ENCODE measurements around the gene PANK1. TPM values are rescaled to one million over a fixed set of nuclear protein-coding genes. Genes with fewer than 3 reads are reported as not detected.
"Not testable (repeated sequence)": the region's sequence is repeated elsewhere in the genome, so short reads cannot be mapped to it uniquely, and the experiment has no call there.

PANK1 gene
- total RNA-seq, 4 donors from 2014 or later, result 2.0 to 5.0 (median 3.6) TPM

- Histone ChIP-seq H3K4me3 (no peak overlapping the region), H3K27me3 (no peaks in the 10 kb centered on the region), H3K9me3 (peaks cover 0 to 4% (median 2%) of the 10 kb centered on the region in 4 donors), H3K27ac (replicated peaks in 1 of 4) (no peak overlapping the region), H3K4me1 (peaks cover 7 to 19% (median 13%) of the 10 kb centered on the region in 4 donors), H3K36me3 (no peaks in the 10 kb centered on the region)
- no peak for TF ChIP-seq POLR2AphosphoS5 (IDR thresholded peaks at IDR 0.05)
- no peak for TF ChIP-seq EP300 (IDR thresholded peaks at IDR 0.05)
- TF ChIP-seq CTCF (IDR thresholded peaks at IDR 0.05), result no peak
- no peak for TF ChIP-seq POLR2A (IDR thresholded peaks at IDR 0.05; ENCODE audit: low read depth)
- DNase-seq (ENCODE audit: extremely low spot score), result no peak
- WGBS, result 78% methylated on average over 4 of the region's 4 CpGs
- intact Hi-C loops (cut with DNase I), result no loop called here
Observed at GRCh38 chr10:89625041-89625765, 19.8 kb downstream of the PANK1 start.

GRCh38 chr10:89624020-89624419, 21.0 kb downstream of the PANK1 start:
- H3K4me1 ChIP-seq, result peaks cover 3 to 8% (median 7%) of the 10 kb centered on the region in 4 donors
- no peak for DNase-seq (ENCODE audit: extremely low spot score)
- H3K4me3 ChIP-seq, result no peak overlapping the region
- intact Hi-C loops (cut with DNase I), result no loop called here
- H3K27ac ChIP-seq (replicated peaks in 1 of 4), result no peak overlapping the region
- TF ChIP-seq EP300 (IDR thresholded peaks at IDR 0.05) (no peak), CTCF (IDR thresholded peaks at IDR 0.05) (no peak), POLR2A (IDR thresholded peaks at IDR 0.05; ENCODE audit: low read depth) (no peak), POLR2AphosphoS5 (IDR thresholded peaks at IDR 0.05) (no peak)
- no peaks in the 10 kb centered on the region for H3K27me3 ChIP-seq
- no peaks in the 10 kb centered on the region for H3K36me3 ChIP-seq
- WGBS, result 75% methylated on average over 4 of the region's 4 CpGs
- peaks cover 0 to 4% (median 2%) of the 10 kb centered on the region in 4 donors for H3K9me3 ChIP-seq

GRCh38 chr10:89622151-89622550, 22.9 kb downstream of the PANK1 start:
- no peak for TF ChIP-seq POLR2A (IDR thresholded peaks at IDR 0.05; ENCODE audit: low read depth)
- TF ChIP-seq CTCF (IDR thresholded peaks at IDR 0.05), result no peak
- TF ChIP-seq EP300 (IDR thresholded peaks at IDR 0.05), result no peak
- TF ChIP-seq POLR2AphosphoS5 (IDR thresholded peaks at IDR 0.05), result no peak
- no peak for DNase-seq (ENCODE audit: extremely low spot score)
- Histone ChIP-seq H3K9me3 (peaks cover 0 to 4% (median 2%) of the 10 kb centered on the region in 4 donors), H3K4me3 (no peak overlapping the region), H3K4me1 (peaks cover 0 to 13% (median 5%) of the 10 kb centered on the region in 4 donors), H3K27ac (replicated peaks in 1 of 4) (no peak overlapping the region), H3K27me3 (no peaks in the 10 kb centered on the region), H3K36me3 (no peaks in the 10 kb centered on the region)
- intact Hi-C loops (cut with DNase I), result no loop called here

GRCh38 chr10:89621438-89621837, 23.6 kb downstream of the PANK1 start:
- WGBS, result 93% methylated on average over 3 of the region's 3 CpGs
- H3K36me3 ChIP-seq, result no peaks in the 10 kb centered on the region
- peaks cover 0 to 4% (median 2%) of the 10 kb centered on the region in 4 donors for H3K9me3 ChIP-seq
- DNase-seq (ENCODE audit: extremely low spot score), result no peak
- H3K27me3 ChIP-seq, result no peaks in the 10 kb centered on the region
- peaks cover 0 to 20% (median 0%) of the 10 kb centered on the region in 4 donors for H3K4me1 ChIP-seq
- H3K4me3 ChIP-seq, result no peak overlapping the region
- no peak overlapping the region for H3K27ac ChIP-seq (replicated peaks in 1 of 4)
- intact Hi-C loops (cut with DNase I), result no loop called here
- TF ChIP-seq CTCF (IDR thresholded peaks at IDR 0.05) (no peak), POLR2A (IDR thresholded peaks at IDR 0.05; ENCODE audit: low read depth) (no peak), EP300 (IDR thresholded peaks at IDR 0.05) (no peak), POLR2AphosphoS5 (IDR thresholded peaks at IDR 0.05) (no peak)

- H3K36me3 ChIP-seq; DNase-seq (ENCODE audit: extremely low spot score); H3K27ac ChIP-seq (replicated peaks in 1 of 4); intact Hi-C loops (cut with DNase I); H3K9me3 ChIP-seq; H3K27me3 ChIP-seq; H3K4me3 ChIP-seq: not testable (repeated sequence)
- peaks cover 0 to 20% (median 0%) of the 10 kb centered on the region in 4 donors for H3K4me1 ChIP-seq
- 76% methylated on average over 6 of the region's 6 CpGs for WGBS
Observed at GRCh38 chr10:89620296-89620695, 24.7 kb downstream of the PANK1 start.

All from esophagus muscularis mucosa (tissue), 4 donors.